HepG2 (cell line): ENCODE data around the gene RPTOR. TPM values are rescaled to one million over a fixed set of nuclear protein-coding genes. Genes with fewer than 3 reads are reported as not detected.

Source experiments
- E2F5 ChIP-seq: sonication (generic); formaldehyde crosslinking; conservative IDR thresholded peaks from 2 replicates; pipeline ENCODE4 v1.4.0; 2020; ENCODE audit warnings: missing genetic modification reagents
- ELF1 ChIP-seq: sonication (generic); formaldehyde crosslinking; IDR thresholded peaks from 2 replicates; pipeline ENCODE4 v1.4.0; 2020; ENCODE audit warnings: missing genetic modification reagents
- GATAD1 ChIP-seq: IDR thresholded peaks from 2 replicates; pipeline ENCODE4 v1.6.1; 2016; ENCODE audit warnings: missing genetic modification reagents, missing compliant biosample characterization
- GTF2F1 ChIP-seq: fragments of 150-350 bp; IDR thresholded peaks from 2 replicates; pipeline ENCODE4 v1.6.1; 2014; ENCODE audit warnings: low read length
- HINFP ChIP-seq: sonication (generic); formaldehyde crosslinking; IDR thresholded peaks from 2 replicates; pipeline ENCODE4 v1.4.0; 2020; ENCODE audit warnings: low read depth, mild to moderate bottlenecking, missing genetic modification reagents
- MEIS1 ChIP-seq: sonication (generic); formaldehyde crosslinking; IDR thresholded peaks from 2 replicates; pipeline ENCODE4 v1.9.0; 2021; ENCODE audit warnings: mild to moderate bottlenecking, missing genetic modification reagents, moderate library complexity, borderline replicate concordance
- NCOR1 ChIP-seq: fragments of 200-600 bp; sonication (generic); IDR thresholded peaks from 2 replicates; pipeline ENCODE4 v1.7.0; 2017; ENCODE audit warnings: antibody characterized with exemption, low read length, borderline replicate concordance
- ZNF230 ChIP-seq: sonication (generic); formaldehyde crosslinking; IDR thresholded peaks from 2 replicates; pipeline ENCODE4 v1.4.0; 2020; ENCODE audit warnings: mild to moderate bottlenecking, missing genetic modification reagents
- ZNF282 ChIP-seq: fragments of 450-650 bp; IDR thresholded peaks from 2 replicates; pipeline ENCODE4 v1.6.1; 2018; ENCODE audit not compliant: partially characterized antibody
- ZNF3 ChIP-seq: IDR thresholded peaks from 2 replicates; pipeline ENCODE4 v1.7.0; 2017; ENCODE audit warnings: inconsistent platforms
- ZNF530 ChIP-seq: sonication (generic); formaldehyde crosslinking; IDR thresholded peaks from 2 replicates; pipeline ENCODE4 v1.5.0; 2020; ENCODE audit warnings: low read depth, mild to moderate bottlenecking, missing genetic modification reagents
- polyA plus RNA-seq, 8 experiments: library from polyadenylated mRNA; depleted of rRNA in 3 of 8; stranded (reverse) in 7 of 8; unstranded in 1 of 8; fragments of >200 nt; fragmentation: Illumina TruSeq in 4 of 8; extraction: Trizol in 4 of 8; gene quantifications; 2 replicates each; pipeline versions ENCODE4 v1.2.1 to v1.2.3, GENCODE V29; 2011 to 2016; ENCODE audit warnings: low read depth in 4 of 8, missing spikeins in 1 of 8, mixed read lengths in 1 of 8; ENCODE audit not compliant: insufficient read depth in 1 of 8
- total RNA-seq, 5 experiments: library from RNA; depleted of rRNA; stranded (reverse); fragments of >200 nt; fragmentation: Illumina TruSeq; extraction: Trizol; gene quantifications; 2 replicates each; pipeline ENCODE4 v1.2.3, GENCODE V29; 2016; ENCODE audit warnings: low read depth in 1 of 5
- TF ChIP-seq, protein P1 (sequence below): sonication (generic); formaldehyde crosslinking; IDR thresholded peaks from 2 replicates; pipeline ENCODE4 v1.4.0; 2020; ENCODE audit warnings: missing genetic modification reagents, borderline replicate concordance
- TF ChIP-seq, protein P2 (sequence below), 2 experiments: sonication (generic) in 1 of 2; formaldehyde crosslinking in 1 of 2; IDR thresholded peaks; 2 replicates each; pipeline versions ENCODE4 v1.4.0 to v1.6.1; 2016 to 2020; ENCODE audit warnings: borderline replicate concordance in 1 of 2, low read depth in 1 of 2, mild to moderate bottlenecking in 1 of 2, missing genetic modification reagents in 1 of 2
- TF ChIP-seq, protein P3 (sequence below): sonication (generic); formaldehyde crosslinking; IDR thresholded peaks from 2 replicates; pipeline ENCODE4 v1.5.0; 2020; ENCODE audit warnings: mild to moderate bottlenecking, missing genetic modification reagents, borderline replicate concordance

RPTOR gene
- total and polyA plus RNA-seq, 2 of the 13 experiments (the other 11 are each of a cell fraction or from before 2014, with no cell fraction given) = 6.6 to 25.3 TPM

- TF ChIP-seq, protein P1, sequence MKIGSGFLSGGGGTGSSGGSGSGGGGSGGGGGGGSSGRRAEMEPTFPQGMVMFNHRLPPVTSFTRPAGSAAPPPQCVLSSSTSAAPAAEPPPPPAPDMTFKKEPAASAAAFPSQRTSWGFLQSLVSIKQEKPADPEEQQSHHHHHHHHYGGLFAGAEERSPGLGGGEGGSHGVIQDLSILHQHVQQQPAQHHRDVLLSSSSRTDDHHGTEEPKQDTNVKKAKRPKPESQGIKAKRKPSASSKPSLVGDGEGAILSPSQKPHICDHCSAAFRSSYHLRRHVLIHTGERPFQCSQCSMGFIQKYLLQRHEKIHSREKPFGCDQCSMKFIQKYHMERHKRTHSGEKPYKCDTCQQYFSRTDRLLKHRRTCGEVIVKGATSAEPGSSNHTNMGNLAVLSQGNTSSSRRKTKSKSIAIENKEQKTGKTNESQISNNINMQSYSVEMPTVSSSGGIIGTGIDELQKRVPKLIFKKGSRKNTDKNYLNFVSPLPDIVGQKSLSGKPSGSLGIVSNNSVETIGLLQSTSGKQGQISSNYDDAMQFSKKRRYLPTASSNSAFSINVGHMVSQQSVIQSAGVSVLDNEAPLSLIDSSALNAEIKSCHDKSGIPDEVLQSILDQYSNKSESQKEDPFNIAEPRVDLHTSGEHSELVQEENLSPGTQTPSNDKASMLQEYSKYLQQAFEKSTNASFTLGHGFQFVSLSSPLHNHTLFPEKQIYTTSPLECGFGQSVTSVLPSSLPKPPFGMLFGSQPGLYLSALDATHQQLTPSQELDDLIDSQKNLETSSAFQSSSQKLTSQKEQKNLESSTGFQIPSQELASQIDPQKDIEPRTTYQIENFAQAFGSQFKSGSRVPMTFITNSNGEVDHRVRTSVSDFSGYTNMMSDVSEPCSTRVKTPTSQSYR = no peak
- TF ChIP-seq NCOR1 (peak; percentile 82; the same call in 1 of the 2 replicates), HINFP (CRISPR knock-in tag) (no peak), ZNF230 (no peak), MEIS1 (CRISPR knock-in tag) (0 out of 2 replicates have a peak, but pooled peaks have one; percentile 12), GTF2F1 (no peak), ZNF3 (CRISPR knock-in tag) (peak; percentile 63; the same call in 1 of the 2 replicates), ELF1 (CRISPR knock-in tag) (no peak), E2F5 (CRISPR knock-in tag) (no peak), GATAD1 (CRISPR knock-in tag) (peak; percentile 46), ZNF282 (no peak), ZNF530 (no peak)
- TF ChIP-seq, protein P2, sequence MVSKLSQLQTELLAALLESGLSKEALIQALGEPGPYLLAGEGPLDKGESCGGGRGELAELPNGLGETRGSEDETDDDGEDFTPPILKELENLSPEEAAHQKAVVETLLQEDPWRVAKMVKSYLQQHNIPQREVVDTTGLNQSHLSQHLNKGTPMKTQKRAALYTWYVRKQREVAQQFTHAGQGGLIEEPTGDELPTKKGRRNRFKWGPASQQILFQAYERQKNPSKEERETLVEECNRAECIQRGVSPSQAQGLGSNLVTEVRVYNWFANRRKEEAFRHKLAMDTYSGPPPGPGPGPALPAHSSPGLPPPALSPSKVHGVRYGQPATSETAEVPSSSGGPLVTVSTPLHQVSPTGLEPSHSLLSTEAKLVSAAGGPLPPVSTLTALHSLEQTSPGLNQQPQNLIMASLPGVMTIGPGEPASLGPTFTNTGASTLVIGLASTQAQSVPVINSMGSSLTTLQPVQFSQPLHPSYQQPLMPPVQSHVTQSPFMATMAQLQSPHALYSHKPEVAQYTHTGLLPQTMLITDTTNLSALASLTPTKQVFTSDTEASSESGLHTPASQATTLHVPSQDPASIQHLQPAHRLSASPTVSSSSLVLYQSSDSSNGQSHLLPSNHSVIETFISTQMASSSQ (IDR thresholded peaks at IDR 0.05; ENCODE audit: low read depth) = no peak
- TF ChIP-seq, protein P2 (CRISPR knock-in tag; IDR thresholded peaks at IDR 0.05; ENCODE audit: borderline replicate concordance) = no peak
- TF ChIP-seq, protein P3, sequence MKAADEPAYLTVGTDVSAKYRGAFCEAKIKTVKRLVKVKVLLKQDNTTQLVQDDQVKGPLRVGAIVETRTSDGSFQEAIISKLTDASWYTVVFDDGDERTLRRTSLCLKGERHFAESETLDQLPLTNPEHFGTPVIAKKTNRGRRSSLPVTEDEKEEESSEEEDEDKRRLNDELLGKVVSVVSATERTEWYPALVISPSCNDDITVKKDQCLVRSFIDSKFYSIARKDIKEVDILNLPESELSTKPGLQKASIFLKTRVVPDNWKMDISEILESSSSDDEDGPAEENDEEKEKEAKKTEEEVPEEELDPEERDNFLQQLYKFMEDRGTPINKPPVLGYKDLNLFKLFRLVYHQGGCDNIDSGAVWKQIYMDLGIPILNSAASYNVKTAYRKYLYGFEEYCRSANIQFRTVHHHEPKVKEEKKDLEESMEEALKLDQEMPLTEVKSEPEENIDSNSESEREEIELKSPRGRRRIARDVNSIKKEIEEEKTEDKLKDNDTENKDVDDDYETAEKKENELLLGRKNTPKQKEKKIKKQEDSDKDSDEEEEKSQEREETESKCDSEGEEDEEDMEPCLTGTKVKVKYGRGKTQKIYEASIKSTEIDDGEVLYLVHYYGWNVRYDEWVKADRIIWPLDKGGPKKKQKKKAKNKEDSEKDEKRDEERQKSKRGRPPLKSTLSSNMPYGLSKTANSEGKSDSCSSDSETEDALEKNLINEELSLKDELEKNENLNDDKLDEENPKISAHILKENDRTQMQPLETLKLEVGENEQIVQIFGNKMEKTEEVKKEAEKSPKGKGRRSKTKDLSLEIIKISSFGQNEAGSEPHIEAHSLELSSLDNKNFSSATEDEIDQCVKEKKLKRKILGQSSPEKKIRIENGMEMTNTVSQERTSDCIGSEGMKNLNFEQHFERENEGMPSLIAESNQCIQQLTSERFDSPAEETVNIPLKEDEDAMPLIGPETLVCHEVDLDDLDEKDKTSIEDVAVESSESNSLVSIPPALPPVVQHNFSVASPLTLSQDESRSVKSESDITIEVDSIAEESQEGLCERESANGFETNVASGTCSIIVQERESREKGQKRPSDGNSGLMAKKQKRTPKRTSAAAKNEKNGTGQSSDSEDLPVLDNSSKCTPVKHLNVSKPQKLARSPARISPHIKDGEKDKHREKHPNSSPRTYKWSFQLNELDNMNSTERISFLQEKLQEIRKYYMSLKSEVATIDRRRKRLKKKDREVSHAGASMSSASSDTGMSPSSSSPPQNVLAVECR (CRISPR knock-in tag) = no peak
These were observed 123.0 kb downstream of the RPTOR start (continued) for GRCh38 chr17:80667462-80668277.
